HG02970 (cell line): ENCODE measurements around the gene NDRG4.

Experiments
- ATAC-seq: cut with Tn5 transposase; IDR thresholded peaks from one replicate; pipeline ENCODE4 v1.9.1; 2021; ENCODE audit warnings: mild to moderate bottlenecking, moderate library complexity, moderate number of reproducible peaks; ENCODE audit not compliant: unreplicated experiment, low FRiP score

NDRG4 gene

GRCh38 chr16:58508671-58509251, 8.8 kb downstream of the NDRG4 start:
- no peak for ATAC-seq

- ATAC-seq: no peak
Observed at GRCh38 chr16:58509256-58510096, 9.5 kb downstream of the NDRG4 start.

- no peak for ATAC-seq
Observed at GRCh38 chr16:58510097-58510775, 10.3 kb downstream of the NDRG4 start.

DNA sequence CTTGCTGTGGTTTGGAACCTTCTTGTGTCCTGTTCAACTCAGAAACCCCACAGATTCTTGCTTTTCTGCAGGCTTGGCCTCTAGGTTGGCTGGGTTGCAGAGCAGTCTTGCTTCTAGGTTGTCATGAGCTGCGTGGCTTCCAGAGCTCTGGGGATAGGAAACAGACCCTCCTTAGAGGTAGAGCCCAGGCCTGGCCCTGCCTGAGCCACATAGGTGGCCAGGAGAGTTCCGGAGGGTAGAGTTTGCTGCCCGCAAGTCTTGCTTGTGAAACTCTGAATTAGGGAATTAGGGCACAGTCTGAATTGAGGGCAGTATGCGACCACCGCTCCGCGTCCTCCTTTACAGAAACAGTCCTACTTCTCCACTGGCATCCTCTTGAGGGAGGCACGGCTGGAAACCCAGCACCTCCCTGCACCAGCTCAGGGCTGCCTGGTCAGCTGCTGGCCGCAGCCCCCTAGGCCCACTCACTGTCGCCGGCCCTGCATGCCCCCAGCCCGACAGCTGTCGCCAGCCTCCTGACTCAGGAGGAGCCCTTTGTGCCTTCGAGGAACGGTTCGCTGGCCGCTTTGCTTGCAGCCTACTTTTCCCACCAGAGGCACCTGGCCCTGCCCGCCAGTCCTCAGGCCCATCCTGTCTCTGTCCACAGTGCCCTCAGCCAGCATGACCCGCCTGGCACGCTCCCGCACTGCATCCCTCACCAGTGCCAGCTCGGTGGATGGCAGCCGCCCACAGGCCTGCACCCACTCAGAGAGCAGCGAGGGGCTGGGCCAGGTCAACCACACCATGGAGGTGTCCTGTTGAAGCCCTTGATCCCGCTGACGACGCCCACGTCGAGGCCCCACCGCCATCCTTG, 11.1 kb downstream of the NDRG4 start:
- ATAC-seq: no peak

DNA sequence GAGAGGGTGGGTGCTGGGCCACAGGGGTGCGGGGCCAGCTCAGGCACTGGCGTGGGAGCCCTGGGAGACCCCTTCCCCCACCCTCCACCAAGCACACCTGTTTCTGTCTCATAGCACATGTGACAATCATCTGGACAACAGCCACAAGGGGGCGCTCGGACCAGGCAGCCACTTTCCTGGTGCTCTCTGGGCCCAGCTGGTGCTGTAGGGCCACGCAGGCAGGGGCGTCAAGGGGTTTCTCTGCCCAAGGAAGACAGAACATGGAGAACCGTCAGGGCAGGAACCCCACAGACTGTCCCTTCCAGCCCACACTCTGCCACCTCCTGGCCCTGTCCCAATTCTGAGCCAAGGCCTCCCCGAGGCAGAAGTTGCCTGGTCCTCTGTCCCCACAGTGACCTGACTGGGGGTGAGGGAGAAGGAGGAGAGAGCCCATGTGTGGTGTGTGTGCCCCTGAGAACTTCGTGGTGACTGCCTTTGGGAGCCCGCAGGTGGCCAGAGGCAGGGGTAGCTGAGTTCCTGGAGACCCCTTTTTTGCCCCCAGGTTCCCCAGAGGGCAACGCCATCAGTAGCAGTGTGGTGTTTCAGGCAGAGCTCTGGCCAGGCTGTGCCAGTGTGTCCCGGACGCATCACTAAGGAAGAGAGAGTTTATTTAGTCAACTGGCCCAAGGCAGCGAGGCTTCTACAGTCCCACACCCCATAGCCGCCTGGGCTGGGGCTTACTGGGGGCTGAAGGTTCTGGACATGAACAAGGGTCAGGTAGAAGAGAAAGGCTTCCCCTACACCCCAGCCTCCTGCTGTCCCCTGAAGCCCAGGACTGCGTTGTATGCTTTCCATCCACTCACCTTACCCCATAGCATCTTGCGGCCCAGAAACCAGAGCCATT, 12.2 kb downstream of the NDRG4 start:
- ATAC-seq: no peak

DNA sequence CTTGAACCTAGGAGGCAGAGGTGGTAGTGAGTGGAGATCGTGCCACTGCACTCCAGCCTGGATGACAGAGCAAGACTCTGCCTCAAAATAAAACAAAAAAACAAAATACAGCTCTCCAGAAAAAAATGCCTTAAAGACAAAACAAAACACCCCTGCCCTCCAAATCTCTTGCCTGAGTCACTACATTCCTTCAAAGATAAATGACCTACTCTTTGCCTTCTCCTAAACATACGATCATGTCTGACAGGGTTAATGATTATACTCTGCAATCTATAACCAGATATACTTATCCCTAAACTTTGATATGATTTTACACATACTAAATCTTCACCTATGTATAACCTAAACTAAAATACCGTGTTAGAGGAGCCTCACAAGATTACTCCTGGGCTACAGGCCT, 13.9 kb downstream of the NDRG4 start:
- ATAC-seq: no peak

GRCh38 chr16:58515125-58515870, 15.4 kb downstream of the NDRG4 start, which contains the start of gene SETD6:
Gene SETD6, plus strand, starts transcription at chr16:58515517. Its CDS starts 21 bp downstream, at chr16:58515538.
- ATAC-seq: peak; percentile 73

DNA sequence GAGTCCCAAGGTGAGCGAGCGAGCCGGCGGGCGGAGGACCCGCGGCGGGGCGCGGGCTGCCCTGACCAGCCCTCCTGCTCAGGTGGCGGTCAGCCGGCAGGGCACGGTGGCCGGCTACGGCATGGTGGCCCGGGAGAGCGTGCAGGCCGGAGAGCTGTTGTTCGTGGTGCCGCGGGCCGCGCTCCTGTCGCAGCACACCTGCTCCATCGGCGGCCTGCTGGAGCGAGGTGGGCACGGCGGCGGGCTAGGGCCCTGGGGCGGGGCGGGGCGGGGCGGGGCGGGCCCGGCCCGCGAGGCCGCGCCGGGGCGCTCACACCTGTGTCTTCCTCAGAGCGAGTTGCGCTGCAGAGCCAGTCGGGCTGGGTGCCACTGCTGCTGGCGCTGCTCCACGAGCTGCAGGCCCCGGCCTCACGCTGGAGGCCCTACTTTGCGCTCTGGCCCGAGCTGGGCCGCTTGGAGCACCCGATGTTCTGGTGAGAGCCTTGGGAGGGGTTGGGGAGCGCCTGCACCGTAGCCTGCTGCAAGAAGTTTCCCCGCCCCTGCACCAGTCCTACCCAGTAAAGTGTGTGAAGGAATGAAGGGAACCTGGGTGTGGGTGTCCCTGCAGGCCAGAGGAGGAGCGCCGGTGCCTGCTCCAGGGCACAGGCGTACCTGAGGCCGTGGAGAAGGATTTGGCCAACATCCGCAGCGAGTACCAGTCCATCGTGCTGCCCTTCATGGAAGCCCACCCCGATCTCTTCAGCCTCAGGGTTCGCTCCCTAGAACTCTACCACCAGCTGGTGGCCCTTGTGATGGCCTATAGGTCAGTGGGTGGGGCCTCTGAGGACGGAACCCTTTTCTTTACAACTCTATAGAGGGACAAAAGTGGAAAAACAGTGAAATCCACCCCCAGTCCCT, 16.2 kb downstream of the NDRG4 start:
- peak; percentile 31 for ATAC-seq

DNA sequence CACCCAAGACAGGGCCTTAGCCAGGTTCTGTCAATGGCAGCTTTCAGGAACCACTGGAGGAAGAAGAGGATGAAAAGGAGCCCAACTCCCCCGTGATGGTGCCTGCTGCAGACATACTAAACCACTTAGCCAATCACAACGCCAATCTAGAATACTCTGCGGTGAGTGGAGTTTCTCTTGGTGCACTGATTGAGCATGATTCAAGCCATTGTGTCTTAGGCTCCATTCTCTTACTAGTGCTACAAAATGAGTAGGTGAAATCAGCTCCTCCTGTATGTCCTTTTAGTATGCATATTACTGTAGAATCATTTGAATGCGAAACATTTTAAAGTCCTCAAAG, 16.8 kb downstream of the NDRG4 start:
- no peak for ATAC-seq

DNA sequence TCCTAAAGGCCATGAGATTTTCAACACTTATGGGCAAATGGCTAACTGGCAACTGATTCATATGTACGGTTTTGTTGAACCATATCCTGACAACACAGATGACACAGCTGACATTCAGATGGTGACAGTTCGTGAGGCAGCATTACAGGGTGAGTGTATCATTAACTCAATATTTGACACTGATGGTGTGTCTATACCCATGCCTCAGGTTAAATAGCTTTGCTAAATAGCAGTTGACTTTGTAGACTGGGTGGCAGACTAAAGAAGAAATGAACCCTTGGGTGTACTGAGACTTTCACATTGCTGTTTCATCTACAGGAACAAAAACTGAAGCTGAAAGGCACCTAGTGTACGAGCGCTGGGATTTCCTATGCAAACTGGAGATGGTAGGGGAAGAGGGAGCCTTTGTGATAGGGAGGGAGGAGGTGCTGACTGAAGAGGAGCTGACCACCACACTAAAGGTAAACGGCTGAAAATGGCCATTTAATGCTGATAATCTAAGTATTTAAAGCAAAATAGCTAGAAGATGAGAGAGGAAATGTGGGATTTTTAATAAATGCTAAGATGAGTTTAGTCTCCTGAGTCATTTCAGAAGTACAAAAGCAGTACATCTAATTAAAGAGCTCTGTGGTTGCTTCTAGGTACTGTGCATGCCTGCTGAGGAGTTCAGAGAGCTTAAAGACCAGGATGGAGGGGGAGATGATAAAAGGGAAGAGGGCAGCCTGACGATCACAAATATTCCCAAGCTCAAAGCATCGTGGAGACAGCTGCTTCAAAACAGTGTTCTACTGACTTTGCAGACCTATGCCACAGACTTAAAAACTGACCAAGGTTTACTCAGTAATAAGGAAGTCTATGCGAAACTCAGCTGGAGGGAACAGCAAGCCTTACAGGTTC, 18.4 kb downstream of the NDRG4 start:
- ATAC-seq: no peak

- ATAC-seq: no peak
Observed at GRCh38 chr16:58518980-58519368, 19.0 kb downstream of the NDRG4 start.

GRCh38 chr16:58519707-58520106, 19.8 kb downstream of the NDRG4 start:
- ATAC-seq: no peak

DNA sequence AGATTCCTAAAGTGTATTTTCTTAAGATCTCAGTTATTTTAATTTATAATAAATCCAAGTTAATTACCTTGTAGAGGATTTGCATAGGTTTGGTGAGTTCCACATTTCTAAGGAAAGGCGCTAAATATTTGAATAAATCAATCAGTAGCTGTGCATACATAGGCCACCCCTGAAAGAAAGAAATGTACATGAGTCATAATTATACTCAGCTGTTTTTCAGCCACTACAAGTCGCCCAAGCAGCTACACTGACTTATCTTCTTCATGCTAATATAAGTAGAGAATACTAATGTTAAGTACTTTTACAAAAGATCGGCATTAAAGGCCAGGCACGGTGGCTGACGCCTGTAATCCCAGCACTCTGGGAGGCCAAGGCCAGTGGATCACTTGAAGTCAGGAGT, 30.2 kb downstream of the NDRG4 start:
- no peak for ATAC-seq

DNA sequence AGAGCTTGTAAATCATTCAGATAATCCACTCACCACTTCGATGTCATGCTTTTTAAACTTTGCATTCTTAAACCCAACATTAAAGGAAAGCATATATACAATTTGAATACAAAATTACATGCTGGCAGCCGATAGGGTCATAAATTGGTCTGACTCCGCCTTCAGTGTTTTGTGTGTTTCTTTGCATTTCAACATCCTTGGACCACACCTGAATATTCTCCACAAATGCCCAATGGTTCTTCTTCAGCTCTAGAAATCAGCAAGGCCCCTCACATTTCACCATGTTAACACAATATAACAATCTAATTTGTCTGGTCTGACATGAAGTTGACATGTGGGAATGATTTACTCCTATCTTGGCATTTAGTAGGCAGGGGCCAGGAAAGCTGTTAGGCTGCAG, 32.5 kb downstream of the NDRG4 start:
- ATAC-seq: no peak

DNA sequence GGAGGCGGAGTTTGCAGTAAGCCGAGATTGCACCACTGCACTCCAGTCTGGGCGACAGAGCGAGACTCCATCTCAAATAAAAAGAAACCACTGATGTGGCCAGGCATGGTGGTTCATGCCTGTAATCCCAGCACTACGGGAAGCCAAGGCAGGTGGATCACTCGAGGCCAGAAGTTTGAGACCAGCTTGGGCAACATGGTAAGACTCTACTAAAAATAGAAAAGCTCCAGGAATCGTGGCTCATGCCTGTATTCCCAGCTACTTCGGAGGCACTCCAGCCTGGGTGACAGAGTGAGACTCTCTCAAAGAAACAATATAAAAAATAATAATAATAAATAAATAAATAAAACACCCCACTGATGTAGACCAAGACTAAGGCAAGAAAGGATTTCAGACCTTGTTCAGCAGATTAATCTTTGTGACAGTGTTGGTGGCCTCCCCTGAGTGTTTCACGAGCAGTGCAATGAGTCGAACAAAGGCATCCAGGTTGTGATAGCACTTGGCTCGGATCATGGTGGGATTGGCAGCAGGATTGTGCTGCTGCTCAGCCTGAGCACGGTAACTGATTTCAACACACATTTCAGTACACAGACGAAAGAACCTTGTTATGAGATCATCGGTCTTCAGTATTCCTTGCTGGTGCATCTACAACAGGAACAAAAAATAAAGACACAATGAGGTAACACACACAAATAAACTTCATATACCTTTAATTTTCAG, 34.0 kb downstream of the NDRG4 start:
- no peak for ATAC-seq

GRCh38 chr16:58535100-58535499, 35.2 kb downstream of the NDRG4 start:
- ATAC-seq: no peak
